Measurements from ENCODE around the gene RAX. TPM values are rescaled to one million over a fixed set of nuclear protein-coding genes. Genes with fewer than 3 reads are reported as not detected.

RAX gene
- total and polyA plus RNA-seq, 2 experiments from 2014 or later, result 0.06 to 0.21 TPM

DNA sequence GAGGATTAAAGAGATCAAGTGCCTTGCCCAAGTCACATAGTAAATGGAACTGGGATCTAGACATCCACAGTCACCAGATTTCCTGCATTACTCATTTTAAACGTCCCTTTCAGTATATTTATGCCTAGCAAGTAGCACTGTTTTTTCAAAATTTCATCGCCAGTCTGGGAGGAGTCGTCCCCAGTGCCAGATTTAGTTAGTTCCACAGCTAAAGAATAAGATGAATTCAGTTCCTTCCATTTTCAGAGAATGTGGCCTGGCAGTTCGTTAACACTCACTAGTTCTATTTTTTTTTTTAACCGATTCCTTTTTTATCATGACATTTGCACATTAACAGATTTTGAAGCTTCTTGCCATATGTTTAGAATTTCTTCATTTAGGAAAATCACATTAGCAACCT, 42.1 kb downstream of the RAX start:
- no peak overlapping the region for H3K27ac ChIP-seq
- H3K27me3 ChIP-seq, result peaks cover 24% of the 10 kb centered on the region
- H3K4me1 ChIP-seq (ENCODE audit: low read depth), result no peaks in the 10 kb centered on the region
- H3K36me3 ChIP-seq, result no peaks in the 10 kb centered on the region
- no peaks in the 10 kb centered on the region for H3K9me3 ChIP-seq (ENCODE audit: low read depth)
- no peak for DNase-seq (ENCODE audit: low read depth in 1 of 2, low spot score in 1 of 2)
- TF ChIP-seq, protein P1, sequence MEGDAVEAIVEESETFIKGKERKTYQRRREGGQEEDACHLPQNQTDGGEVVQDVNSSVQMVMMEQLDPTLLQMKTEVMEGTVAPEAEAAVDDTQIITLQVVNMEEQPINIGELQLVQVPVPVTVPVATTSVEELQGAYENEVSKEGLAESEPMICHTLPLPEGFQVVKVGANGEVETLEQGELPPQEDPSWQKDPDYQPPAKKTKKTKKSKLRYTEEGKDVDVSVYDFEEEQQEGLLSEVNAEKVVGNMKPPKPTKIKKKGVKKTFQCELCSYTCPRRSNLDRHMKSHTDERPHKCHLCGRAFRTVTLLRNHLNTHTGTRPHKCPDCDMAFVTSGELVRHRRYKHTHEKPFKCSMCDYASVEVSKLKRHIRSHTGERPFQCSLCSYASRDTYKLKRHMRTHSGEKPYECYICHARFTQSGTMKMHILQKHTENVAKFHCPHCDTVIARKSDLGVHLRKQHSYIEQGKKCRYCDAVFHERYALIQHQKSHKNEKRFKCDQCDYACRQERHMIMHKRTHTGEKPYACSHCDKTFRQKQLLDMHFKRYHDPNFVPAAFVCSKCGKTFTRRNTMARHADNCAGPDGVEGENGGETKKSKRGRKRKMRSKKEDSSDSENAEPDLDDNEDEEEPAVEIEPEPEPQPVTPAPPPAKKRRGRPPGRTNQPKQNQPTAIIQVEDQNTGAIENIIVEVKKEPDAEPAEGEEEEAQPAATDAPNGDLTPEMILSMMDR (IDR thresholded peaks at IDR 0.05; ENCODE audit: low read depth, low read length), result no peak
- H3K4me3 ChIP-seq, result no peak overlapping the region

DNA sequence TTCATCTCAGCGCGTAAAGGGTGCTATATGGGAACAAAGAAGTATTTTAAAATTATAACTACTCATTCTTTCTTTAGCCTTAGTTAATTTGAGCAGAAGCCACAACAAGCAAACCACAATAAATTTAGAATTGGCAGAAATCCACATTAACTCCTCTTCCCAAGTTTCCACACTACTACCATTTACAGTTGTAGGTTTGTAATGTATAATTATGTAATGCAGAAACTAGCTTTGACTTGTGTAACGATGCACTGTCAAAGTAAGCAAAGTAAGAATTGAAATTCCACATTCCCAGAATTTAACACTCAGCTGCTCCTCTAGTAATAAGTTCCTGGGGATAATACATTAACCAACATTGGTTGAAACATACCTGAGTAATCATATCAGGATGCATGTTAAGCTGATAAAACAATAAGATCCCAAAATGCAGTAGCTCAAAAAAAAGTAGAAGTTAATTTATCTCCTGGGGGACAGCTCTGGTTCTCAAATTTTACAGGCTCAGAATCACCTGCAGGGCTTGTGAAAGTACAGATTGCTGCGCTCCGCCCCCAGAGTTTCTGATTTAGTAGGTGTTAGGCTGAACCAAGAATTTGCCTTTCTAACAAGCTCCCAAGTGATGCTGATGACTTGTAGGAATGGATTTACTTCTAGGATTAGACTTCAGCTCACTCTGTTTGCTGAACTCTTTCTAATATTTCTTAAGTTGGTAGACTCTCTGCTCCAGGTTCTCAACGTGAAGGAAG, 43.4 kb downstream of the RAX start:
- DNase-seq (ENCODE audit: low read depth in 1 of 2, low spot score in 1 of 2), result no peak
- H3K4me3 ChIP-seq, result no peak overlapping the region
- H3K4me1 ChIP-seq (ENCODE audit: low read depth), result no peaks in the 10 kb centered on the region
- no peaks in the 10 kb centered on the region for H3K36me3 ChIP-seq
- H3K27ac ChIP-seq, result no peak overlapping the region
- H3K27me3 ChIP-seq, result peaks cover 37% of the 10 kb centered on the region
- TF ChIP-seq, protein P1 (IDR thresholded peaks at IDR 0.05; ENCODE audit: low read depth, low read length), result no peak
- H3K9me3 ChIP-seq (ENCODE audit: low read depth), result no peaks in the 10 kb centered on the region

DNA sequence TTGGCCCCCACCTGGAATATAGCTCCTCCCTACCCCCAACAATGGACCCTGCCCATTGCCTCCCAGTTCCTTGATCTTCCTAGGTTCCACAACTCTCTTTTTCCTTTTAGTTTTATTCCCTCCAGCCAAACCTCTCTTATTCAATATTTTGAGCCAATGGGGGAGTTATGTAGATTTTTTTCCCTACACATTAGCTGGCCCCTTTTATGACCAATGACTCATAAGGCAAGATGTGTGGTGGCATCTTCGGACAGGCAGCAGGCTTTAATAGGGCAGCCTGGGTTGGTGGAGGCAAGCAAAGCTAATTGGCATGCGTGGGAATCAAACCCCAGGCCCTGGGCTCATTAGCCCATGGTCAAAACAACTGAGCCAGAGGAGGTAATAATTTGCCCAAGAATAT, 44.1 kb downstream of the RAX start:
- TF ChIP-seq, protein P1 (IDR thresholded peaks at IDR 0.05; ENCODE audit: low read depth, low read length), result no peak
- Histone ChIP-seq H3K4me3 (no peak overlapping the region), H3K4me1 (ENCODE audit: low read depth) (no peaks in the 10 kb centered on the region), H3K27ac (no peak overlapping the region), H3K27me3 (peaks cover 44% of the 10 kb centered on the region), H3K36me3 (no peaks in the 10 kb centered on the region), H3K9me3 (ENCODE audit: low read depth) (no peaks in the 10 kb centered on the region)
- no peak for DNase-seq (ENCODE audit: low read depth in 1 of 2, low spot score in 1 of 2)

DNA sequence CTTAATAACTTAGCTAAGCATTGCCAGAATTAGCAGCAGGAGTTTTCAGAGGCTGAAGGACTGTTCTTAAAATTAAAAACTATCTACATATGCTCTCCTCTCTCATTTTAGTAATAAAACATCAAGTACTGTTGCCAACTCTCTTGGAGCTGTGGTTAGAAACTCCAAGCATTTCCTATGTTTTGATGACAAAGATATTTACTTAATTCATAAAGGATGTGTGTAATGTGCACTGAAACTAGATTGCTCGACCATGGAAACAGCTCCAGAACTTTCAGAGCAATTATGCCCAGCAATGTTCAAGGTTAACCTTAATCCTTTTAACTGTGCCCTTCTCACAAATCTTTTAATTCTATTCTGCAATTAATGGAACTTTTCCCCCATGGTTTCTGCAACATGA, 44.9 kb downstream of the RAX start:
- Histone ChIP-seq H3K27me3 (peaks cover 52% of the 10 kb centered on the region), H3K27ac (no peak overlapping the region), H3K4me3 (no peak overlapping the region), H3K36me3 (no peaks in the 10 kb centered on the region), H3K9me3 (ENCODE audit: low read depth) (no peaks in the 10 kb centered on the region), H3K4me1 (ENCODE audit: low read depth) (no peaks in the 10 kb centered on the region)
- TF ChIP-seq, protein P1 (IDR thresholded peaks at IDR 0.05; ENCODE audit: low read depth, low read length), result no peak
- no peak for DNase-seq (ENCODE audit: low read depth in 1 of 2, low spot score in 1 of 2)

DNA sequence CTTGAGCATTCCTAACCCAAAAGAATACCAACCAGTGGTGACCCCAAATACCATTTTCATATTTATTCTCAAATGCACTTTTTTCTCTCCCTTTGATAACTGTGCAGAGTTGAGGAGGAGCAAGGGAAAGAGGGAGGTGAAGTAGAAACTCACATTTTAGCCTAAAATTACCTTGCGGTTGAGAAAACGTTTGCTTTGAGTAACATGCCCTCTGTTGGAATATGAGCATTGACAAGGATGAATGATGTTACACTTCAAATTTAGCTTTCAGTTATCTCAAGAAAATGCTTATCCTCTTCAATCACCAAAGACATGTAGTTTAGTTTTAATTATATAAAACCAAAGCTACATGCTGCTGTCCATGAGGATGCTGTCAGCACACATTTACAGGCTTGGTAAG, 50.9 kb downstream of the RAX start:
- no peak for DNase-seq (ENCODE audit: low read depth in 1 of 2, low spot score in 1 of 2)
- H3K36me3 ChIP-seq, result no peaks in the 10 kb centered on the region

More for the DNA sequence above, 50.9 kb downstream of the RAX start:
- Histone ChIP-seq H3K9me3 (ENCODE audit: low read depth) (no peaks in the 10 kb centered on the region), H3K27ac (no peak overlapping the region), H3K4me1 (ENCODE audit: low read depth) (peaks cover 5% of the 10 kb centered on the region), H3K4me3 (no peak overlapping the region), H3K27me3 (peaks cover 91% of the 10 kb centered on the region)
- TF ChIP-seq, protein P1 (IDR thresholded peaks at IDR 0.05; ENCODE audit: low read depth, low read length), result no peak

Measured in cardiac muscle cell (in vitro differentiated cells and primary cell).